Omental fat pad (tissue), 4 donors: ENCODE data around the gene CMC1. TPM values are rescaled to one million over a fixed set of nuclear protein-coding genes. Genes with fewer than 3 reads are reported as not detected.
"Not testable (repeated sequence)": the region's sequence is repeated elsewhere in the genome, so short reads cannot be mapped to it uniquely, and the experiment has no call there.

Experiments used
- ATAC-seq: fragments of 150-250 bp; one replicate; pipeline ENCODE4 v1.9.1; 2016; ENCODE audit warnings: mild to moderate bottlenecking, moderate library complexity; ENCODE audit not compliant: low FRiP score
- DNase-seq: peaks from one replicate; pipeline ENCODE4 v3.0.0-alpha.2; 2019; ENCODE audit warnings: low spot score
- total RNA-seq, 4 donors: library from RNA; depleted of rRNA; stranded (reverse); fragments of >200 nt; gene quantifications; one replicate each; pipeline ENCODE4 v1.1.0, GENCODE V29; 2016
- TF ChIP-seq, protein P1 (sequence below), 3 donors: fragments of 450-650 bp; IDR thresholded peaks; one replicate each; pipeline ENCODE4 v1.5.1; 2016 to 2017; ENCODE audit warnings: antibody characterized with exemption in 3 of 3, mild to moderate bottlenecking in 3 of 3, moderate library complexity in 2 of 3

The CMC1 gene, protein sequence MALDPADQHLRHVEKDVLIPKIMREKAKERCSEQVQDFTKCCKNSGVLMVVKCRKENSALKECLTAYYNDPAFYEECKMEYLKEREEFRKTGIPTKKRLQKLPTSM
- 10 to 100 TPM in 2 of 4 donors, 1 to 10 TPM in 2; 6.0 to 15.8 (median 10.1) TPM for total RNA-seq

DNA sequence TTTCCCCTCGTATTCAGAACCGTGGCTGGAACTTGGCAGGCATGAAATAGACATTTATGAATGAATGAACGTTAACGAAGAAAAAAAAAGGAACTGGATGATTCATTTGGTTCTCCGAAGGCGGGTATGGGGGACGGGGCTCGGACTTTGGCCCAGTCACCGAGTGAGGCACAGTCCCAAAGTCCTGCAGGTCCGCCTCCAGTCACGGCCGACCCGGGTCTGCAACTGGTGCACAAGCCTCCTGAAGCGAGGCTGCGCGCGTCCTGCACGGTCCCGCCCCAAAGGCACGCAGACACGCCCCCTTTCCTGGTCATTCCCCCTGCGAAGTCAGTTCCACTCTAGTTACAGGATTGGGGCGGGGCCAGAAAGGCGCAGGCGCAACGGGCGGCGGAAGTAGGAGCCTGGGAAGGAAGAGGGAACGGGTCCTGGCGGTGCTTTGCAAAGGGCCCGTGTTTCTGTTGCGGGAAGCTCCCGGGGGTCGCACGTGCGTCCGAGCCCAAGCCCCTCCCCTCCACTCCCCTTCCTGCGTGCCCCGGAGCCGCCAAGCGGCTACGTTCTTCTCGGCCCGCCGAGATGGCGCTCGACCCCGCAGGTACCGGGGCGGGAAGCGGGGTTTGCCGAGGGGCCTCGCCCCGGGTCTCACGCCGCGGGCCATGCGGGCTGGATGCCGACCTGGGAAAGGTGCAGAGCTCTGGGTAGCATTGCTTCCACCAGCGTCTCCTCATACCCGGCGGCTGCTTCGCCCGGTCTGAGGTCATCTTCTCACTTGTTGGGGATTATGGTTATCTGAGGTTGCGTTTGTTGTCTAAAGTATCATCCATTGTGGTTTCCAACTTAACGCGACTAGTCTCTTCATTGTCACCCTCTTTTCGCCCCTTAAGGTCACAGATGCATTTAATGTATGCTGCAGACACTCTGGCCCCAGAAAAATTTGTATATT is at the start of gene CMC1:
Gene CMC1 (plus strand): TSS at position 399 of the 940 bp plus-strand sequence. CDS start 175 bp downstream, at position 574.
- TF ChIP-seq, protein P1, sequence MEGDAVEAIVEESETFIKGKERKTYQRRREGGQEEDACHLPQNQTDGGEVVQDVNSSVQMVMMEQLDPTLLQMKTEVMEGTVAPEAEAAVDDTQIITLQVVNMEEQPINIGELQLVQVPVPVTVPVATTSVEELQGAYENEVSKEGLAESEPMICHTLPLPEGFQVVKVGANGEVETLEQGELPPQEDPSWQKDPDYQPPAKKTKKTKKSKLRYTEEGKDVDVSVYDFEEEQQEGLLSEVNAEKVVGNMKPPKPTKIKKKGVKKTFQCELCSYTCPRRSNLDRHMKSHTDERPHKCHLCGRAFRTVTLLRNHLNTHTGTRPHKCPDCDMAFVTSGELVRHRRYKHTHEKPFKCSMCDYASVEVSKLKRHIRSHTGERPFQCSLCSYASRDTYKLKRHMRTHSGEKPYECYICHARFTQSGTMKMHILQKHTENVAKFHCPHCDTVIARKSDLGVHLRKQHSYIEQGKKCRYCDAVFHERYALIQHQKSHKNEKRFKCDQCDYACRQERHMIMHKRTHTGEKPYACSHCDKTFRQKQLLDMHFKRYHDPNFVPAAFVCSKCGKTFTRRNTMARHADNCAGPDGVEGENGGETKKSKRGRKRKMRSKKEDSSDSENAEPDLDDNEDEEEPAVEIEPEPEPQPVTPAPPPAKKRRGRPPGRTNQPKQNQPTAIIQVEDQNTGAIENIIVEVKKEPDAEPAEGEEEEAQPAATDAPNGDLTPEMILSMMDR (IDR thresholded peaks at IDR 0.05), result no peak
- peak; percentile 100 for ATAC-seq

DNA sequence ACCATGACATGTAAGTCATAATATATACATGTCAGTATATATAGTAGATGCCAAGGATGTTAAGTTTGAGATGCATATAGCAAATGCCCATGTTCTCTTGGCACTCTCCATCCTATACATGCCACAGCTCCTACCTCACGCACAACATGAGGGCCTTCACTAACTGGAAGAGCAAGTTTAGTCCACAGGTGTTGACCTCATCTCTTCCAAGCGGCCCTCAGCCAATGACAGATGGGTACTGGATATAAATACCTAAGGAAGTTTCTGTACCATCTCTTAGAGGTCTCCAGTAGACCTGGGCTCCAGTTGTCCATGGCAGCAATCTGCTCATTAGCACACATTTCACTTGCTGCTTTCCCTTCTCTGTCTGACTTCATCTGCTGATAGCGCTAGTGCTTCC is 43.3 kb upstream of the CMC1 start:
- TF ChIP-seq, protein P1 (IDR thresholded peaks at IDR 0.05), result no peak
- DNase-seq (no peak), ATAC-seq (no peak)

More for the DNA sequence above, at the start of gene CMC1:
- peak; percentile 93 for DNase-seq

GRCh38 chr3:28198974-28199373 is 42.4 kb upstream of the CMC1 start:
- TF ChIP-seq, protein P1 (IDR thresholded peaks at IDR 0.05), result no peak
- DNase-seq (no peak), ATAC-seq (no peak)

DNA sequence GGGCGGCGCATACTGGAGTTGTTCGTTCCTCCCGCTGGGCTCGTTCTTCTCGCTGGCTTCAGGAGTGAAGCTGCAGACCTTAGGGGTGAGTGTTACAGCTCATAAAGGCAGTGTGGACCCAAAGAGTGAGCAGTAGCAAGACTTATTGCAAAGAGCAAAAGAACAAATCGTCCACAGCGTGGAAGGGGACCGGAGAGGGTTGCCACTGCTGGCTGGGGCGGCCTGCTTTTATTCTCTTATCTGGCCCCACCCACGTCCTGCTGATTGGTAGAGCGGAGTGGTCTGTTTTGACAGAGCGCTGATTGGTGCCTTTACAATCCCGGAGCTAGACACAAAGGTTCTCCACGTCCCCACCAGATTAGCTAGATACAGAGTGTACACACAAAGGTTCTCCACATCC is 41.8 kb upstream of the CMC1 start:
- not testable (repeated sequence) for ATAC-seq, DNase-seq

GRCh38 chr3:28200366-28200848 is 41.0 kb upstream of the CMC1 start:
- not testable (repeated sequence) for DNase-seq, ATAC-seq

DNA sequence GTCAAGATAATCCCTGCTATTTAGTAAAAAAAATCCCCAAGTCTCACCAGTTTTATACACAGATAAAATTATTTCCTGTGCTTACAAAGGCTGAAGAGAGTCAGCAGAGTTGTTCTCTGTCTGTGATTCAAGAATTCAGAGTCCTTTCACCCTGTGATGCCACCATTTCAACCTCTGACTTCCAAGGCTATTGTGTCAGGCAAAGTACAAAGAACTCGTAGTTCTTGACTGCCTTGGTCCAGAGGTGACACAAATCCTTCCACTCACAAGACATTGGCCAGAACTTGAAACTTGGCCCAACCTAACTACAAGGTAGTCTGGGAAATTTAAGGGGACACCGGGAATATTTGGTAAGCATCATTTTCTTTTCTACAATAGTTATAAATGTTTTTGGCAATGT is 34.9 kb upstream of the CMC1 start:
- ATAC-seq, result no peak
- TF ChIP-seq, protein P1 (IDR thresholded peaks at IDR 0.05), result no peak
- no peak for DNase-seq

DNA sequence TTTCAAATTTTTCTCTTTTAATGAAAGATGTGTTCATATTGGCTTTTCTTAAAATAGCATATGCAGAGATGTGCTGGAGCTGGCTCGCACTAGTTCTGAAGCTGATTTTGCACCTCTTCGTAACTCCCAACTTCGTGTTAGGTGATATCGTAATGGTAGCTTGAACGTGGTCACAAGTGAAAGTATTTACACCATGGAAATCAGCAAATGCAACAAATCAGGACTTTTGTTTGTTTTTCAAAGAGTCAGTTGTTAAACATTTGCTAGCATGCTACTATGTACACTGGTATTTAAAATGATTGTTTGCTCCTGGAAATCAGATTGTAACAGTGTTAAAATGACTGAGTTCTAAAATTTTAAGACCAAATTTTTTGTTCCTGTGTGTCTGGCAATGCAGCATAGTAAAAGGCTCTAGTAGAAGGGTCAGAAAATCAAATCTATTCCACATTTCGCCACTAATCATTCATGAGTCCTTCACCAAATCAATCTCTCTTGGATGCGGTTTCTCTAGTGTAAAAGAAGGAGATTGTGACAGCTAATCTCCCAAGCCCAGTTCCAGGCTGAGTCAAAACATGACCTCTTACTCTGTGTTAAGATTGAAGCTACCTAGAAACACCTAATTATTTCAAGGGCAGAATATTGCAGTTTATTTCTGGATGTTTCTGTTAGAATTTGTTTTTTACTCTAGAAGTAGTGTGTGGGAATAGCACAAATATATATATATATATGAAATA is 34.3 kb upstream of the CMC1 start:
- no peak for DNase-seq
- TF ChIP-seq, protein P1 (IDR thresholded peaks at IDR 0.05), result no peak
- no peak for ATAC-seq
